ENCODE measurements around the gene AGFG2.
A peak's percentile ranks its signal among the peaks of the same experiment; 100 is the strongest.

Gene AGFG2

GRCh38 chr7:100573691-100574361 is 34.8 kb downstream of the AGFG2 start, which contains the start of gene SAP25:
Gene SAP25, minus strand, starts transcription at chr7:100573900. Its CDS starts 158 bp downstream, at chr7:100573742.
- no peak for DNase-seq

DNA sequence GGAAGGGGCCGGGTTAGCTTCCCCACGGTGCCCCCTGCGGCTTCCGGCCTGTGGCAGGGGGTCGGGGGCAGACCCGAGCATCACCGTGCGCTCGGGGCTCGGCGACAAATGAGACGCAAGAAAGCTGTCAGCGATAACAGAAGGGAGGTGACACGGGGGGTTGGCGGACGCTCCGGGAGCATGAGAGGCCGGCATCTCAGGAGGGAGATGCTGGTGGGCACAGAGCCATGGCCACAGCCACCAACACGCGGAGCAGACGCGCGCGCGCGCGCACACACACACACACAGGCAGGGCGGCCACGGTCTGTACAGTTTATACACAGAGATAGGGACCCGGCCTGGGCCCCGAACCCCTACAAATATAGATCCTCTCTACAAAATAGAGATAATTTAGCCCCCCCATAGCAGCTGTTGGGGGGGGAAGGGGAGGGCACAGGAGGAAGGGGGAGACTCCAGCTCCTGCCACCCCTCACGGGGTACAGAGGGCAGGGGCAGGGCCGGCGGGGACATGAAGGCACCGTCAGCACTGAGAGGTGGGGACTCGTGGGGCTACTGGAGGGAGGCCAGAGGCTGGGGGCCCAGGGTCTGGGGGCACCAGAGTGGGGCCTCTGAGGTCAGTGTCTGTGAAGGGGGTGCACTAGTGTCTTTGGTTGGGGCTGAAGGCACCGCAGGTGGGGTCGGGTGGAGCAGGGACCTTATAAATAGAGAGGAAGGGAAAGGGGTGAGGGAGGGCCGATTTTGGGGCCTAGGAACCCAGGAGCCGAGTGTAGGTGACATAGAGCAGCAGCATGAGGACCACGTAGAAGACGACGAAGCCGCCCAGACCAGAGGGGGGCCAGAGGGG is 35.6 kb downstream of the AGFG2 start:
- no peak for DNase-seq

GRCh38 chr7:100575206-100575631 is 36.2 kb downstream of the AGFG2 start:
- DNase-seq = no peak

DNA sequence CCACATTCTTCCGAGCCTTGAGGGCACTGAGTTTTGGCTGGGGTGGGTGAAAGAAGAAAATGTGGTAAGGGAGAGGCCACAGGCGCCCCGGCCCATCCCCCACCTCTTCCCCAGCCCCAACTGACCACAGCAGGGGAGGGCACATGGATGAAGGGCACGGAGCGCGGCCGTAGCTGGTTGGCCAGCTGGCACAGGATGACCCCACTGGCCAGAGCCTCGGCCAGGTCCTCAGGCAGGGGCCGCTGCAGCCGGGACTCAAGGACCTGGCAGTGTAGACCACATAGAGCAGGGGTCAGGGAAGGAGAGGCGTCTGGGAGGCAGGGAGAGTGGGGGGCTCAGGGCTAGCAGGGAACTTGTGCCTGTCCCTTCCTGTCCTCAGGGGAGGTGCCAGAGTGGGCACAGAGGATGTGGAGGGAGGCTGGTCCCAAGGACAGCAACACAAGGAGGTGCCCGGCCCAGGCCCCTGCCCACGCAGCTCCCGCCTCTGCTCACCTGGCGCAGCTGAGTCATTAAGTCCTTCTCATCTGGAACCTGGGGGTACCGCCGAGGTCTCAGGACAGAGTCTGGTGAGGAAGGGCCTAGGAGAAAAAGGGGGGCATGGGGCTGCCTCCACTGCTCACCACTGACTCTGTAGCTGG is 36.9 kb downstream of the AGFG2 start:
- no peak for DNase-seq

- no peak for DNase-seq
These were observed 37.5 kb downstream of the AGFG2 start for GRCh38 chr7:100576384-100576993.

DNA sequence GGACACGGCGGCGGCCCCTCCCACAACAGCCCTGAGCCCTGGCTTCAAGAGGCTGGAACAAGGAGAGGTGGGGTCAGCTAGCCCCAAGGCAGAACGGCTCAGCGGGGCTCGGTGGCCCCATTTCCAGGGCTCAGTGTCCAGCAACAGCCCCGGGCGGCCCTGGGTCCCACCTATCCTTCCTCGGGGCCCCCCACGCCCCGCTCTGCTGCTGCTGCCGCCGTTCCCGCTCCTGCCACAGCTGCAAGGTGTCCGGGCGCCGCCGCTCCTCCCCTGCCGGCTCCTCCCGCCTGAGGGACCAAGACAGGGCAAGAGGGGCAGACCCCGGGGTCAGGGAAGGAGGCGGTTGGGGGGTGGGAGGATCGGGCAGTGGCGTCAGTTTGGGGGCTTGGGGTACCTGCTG is 38.1 kb downstream of the AGFG2 start:
- DNase-seq = no peak

- DNase-seq = no peak
These were observed 38.5 kb downstream of the AGFG2 start for GRCh38 chr7:100577507-100577906.

GRCh38 chr7:100578246-100579183 is 39.5 kb downstream of the AGFG2 start:
- DNase-seq = no peak

DNA sequence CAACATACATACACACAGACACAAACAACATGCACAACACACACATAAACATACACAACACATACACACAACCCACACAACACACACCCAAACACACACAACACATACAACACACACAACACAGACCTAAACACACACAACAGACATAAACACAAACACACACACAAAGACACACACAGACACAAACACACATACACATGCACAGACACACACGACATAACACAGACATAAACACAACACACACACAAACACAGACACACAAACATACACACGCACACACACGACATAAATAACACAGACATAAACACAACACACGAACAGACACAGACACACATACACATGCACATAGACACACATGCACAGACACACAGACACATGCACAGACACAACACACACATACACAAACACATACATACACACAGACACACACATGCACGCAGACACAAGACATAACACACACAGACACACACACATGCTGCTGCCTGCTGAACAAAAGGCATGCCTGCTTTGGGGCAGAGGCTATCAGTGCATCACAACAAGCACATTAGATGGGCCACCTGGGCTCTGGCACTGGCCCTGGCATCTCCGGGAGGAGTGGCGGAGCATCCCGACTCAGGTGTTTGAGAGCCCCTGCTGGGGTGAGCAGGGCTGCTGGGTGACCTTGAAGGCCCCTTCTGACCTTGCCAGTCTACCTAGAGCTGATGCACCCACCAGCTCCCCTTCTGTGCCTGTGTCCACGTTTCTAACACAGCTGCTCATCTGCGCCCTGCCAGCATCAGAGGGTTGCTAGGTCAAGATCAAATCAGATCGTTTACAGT is 41.7 kb downstream of the AGFG2 start:
- no peak for DNase-seq

GRCh38 chr7:100582041-100582579 is 43.1 kb downstream of the AGFG2 start:
- DNase-seq = no peak

DNA sequence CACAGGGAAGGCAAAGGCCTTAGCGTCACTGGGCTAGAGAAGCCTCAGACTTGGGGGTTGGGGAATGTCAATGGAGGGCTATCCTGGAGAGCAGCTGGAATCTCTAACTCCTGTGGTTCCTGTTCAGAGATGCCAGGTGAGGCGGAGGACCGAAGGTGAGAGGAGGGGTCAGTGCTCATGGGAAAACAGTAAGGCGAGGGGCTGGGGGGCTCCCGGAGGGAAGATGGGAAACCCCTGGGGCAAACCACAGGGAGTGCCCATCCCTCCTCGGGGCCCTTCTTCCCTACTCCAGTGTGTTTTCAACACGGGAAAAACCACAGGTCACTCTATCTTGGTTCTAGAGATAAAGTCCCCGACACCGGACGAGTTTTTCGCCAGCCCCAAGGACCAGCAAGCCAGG is 43.6 kb downstream of the AGFG2 start:
- DNase-seq = no peak

- peak; percentile 71 for DNase-seq
These were observed 44.4 kb downstream of the AGFG2 start for GRCh38 chr7:100583132-100584053.

GRCh38 chr7:100584054-100584682 is 45.2 kb downstream of the AGFG2 start:
- DNase-seq = no peak

DNA sequence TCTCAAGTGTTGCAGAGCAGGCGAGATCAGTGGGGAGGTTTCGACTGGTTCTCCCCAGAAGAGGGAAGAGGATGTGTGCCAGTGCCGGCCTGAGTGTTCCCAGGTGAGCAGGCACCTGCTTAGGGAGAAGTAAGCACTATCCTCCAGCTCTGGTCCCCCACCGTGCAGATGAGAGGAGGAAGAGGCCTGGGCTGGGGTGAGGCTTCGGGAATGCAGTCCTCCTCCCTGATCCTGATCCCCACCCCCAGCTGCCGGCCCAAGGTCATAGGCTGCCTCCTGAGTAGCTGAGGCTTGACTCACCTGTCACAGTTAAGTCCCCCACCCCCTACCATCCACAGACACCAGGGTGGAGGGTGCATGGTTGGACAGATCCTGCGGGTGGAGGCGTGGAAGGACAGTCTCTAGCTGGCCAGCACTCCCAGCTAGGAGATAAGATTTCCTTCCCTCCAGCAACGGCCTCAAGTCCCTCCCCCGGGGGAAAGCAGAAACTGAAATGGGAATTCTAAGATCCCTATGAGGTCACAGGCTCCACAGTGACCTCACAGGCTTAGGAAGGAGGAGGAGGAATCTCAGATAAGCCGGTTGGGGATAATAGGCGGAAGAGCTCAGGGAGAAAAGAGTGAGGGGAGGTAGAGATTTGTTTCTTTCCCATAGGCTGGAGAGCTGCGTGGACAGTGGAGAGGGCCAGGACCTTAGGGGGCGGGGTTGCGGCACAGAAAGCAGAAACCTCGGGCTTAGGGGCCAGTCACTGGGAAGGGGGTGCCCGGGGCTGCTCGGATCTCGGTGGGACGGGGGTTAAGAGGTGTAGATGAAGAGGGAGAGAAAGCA is 45.9 kb downstream of the AGFG2 start:
- no peak for DNase-seq

- peak; percentile 65 for DNase-seq
These were observed 46.7 kb downstream of the AGFG2 start, which contains the start of gene LRCH4 for GRCh38 chr7:100585511-100586265. Gene LRCH4, minus strand, starts transcription at chr7:100586129. Its CDS starts 29 bp downstream, at chr7:100586100.

- peak; percentile 100 for DNase-seq
These were observed 47.4 kb downstream of the AGFG2 start, which contains the start of gene FBXO24 for GRCh38 chr7:100586266-100587025. Gene FBXO24, plus strand, starts transcription at chr7:100586328. Its CDS starts 298 bp downstream, at chr7:100586626.
